Tibial nerve (tissue), 3 donors: ENCODE measurements around the gene FAM241A.

Source experiments
- CTCF ChIP-seq, 5 experiments: fragments of 200-600 bp in 3 of 5; fragments of 450-650 bp in 2 of 5; sonication (generic) in 3 of 5; IDR thresholded peaks; one replicate each; pipeline ENCODE4 v1.5.1; 2016 to 2019; ENCODE audit warnings: antibody characterized with exemption in 5 of 5, mild to moderate bottlenecking in 3 of 5, moderate library complexity in 2 of 5
- POLR2A ChIP-seq, 2 donors: fragments of 450-650 bp; IDR thresholded peaks; one replicate each; pipeline ENCODE4 v1.6.1; 2017; ENCODE audit warnings: antibody characterized with exemption in 2 of 2, mild to moderate bottlenecking in 2 of 2, moderate library complexity in 2 of 2

GRCh38 chr4:112147697-112148096, 2.4 kb downstream of the FAM241A start:
- no peak for TF ChIP-seq CTCF (IDR thresholded peaks at IDR 0.05)
- TF ChIP-seq POLR2A (IDR thresholded peaks at IDR 0.05), result no peak
